Measurements from ENCODE around the gene VAT1L.

DNA sequence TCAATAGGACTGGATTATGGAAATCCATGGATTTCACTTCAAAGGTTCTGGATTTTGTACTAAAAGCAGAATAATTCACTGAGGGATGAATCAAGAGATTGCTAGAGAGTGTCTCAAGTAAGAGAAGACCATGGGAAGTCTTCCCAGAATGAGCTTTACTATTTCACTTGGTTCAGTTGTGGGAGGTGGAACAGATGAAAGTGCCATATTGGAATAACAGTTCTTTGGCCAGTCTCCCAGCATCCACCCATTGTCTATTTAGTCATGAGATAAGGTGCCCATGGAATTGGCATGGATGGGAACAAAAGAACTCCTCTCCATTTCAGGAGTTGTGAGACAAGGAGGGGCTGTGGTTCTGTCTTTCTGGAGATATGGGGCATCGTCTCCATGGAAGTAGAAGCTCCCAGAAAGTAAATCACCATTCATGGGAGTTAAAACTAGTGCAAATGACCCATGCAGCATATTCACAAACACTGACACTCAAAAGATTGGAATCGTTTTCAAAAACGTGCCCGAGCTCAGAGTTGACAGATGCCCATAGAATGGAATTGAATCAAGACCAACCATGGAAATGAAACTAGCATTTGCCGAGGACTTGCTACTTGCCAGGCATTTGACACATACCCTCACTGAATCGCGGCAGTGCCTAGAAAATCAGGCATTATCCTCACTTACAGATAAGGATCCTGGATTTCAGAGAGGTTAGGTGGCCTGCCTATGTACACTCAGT is 197.8 kb downstream of the VAT1L start:
- no peak for TF ChIP-seq MAX (IDR thresholded peaks at IDR 0.05)
- TF ChIP-seq EZH2 (IDR thresholded peaks at IDR 0.05), result no peak
- TF ChIP-seq SP1 (IDR thresholded peaks at IDR 0.05; ENCODE audit: low read depth), result no peak
- no peak for TF ChIP-seq CTCF (IDR thresholded peaks at IDR 0.05 in 2 of 3, conservative IDR thresholded peaks at IDR 0.05 in 1 of 3; ENCODE audit: borderline replicate concordance in 1 of 3, insufficient read depth in 1 of 3, low read depth in 2 of 3, low read length in 2 of 3)
- TF ChIP-seq POLR2A (IDR thresholded peaks at IDR 0.05; ENCODE audit: borderline replicate concordance, extremely low read depth, insufficient read depth, insufficient read length), result no peak
